AG08396 (cell line): ENCODE data around the gene TPRN.
A peak's percentile ranks its signal among the peaks of the same experiment; 100 is the strongest.

Experiments
- DNase-seq: peaks from one replicate; pipeline ENCODE4 v3.0.0; 2012; ENCODE audit warnings: low spot score, mixed read lengths

TPRN gene

GRCh38 chr9:137159105-137160053 is 41.2 kb downstream of the TPRN start:
- DNase-seq, result no peak

GRCh38 chr9:137158625-137159024 is 41.9 kb downstream of the TPRN start:
- DNase-seq, result no peak

GRCh38 chr9:137157618-137158415 is 42.7 kb downstream of the TPRN start:
- no peak for DNase-seq

DNA sequence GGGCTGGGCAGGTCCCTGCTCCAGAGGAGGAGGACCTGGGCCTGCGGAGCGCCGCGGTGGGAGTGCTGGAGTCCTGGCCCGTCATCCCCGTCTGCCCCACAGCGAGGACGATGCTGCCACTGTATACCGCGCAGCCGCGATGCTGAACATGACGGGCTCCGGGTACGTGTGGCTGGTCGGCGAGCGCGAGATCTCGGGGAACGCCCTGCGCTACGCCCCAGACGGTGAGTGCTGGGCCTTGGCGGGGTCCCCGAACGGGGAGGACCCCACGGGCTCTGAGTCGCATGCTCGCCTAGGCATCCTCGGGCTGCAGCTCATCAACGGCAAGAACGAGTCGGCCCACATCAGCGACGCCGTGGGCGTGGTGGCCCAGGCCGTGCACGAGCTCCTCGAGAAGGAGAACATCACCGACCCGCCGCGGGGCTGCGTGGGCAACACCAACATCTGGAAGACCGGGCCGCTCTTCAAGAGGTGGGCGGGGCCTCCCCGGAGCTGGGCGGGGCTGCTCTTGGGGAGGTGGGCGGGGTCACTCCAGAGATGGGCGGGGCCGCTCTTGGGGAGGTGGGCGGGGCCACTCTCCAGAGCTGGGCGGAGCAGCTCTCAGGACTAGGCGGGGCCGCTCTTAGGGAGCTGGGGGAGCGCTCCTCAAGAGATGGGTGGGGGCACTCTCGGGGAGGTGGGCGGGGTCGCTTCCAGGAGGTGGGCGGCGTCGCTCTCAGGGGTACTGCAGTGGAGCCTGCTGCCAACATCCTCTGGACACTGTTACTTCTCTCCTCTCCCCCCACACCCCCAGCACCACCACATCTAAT is 43.8 kb downstream of the TPRN start:
- peak; percentile 90 for DNase-seq

DNA sequence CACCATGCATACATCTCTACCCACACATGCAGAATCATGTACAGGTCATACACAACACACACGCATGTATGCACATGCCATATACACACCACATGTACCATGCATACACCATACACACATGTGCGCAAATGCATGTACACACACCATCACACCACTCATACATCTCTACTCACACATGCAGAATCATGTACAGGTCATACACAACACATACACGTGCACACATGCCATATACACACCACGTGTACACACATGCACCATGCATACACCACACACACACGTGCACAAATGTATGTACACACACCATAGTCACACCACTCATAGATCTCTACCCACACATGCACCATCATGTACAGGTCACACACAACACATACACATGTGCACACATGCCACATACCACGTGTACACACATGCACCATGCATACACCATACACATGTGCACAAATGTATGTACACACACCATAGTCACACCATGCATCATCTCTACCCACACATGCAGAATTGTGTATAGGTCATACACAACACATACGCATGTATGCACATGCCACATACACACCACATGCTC is 47.6 kb downstream of the TPRN start:
- no peak for DNase-seq

DNA sequence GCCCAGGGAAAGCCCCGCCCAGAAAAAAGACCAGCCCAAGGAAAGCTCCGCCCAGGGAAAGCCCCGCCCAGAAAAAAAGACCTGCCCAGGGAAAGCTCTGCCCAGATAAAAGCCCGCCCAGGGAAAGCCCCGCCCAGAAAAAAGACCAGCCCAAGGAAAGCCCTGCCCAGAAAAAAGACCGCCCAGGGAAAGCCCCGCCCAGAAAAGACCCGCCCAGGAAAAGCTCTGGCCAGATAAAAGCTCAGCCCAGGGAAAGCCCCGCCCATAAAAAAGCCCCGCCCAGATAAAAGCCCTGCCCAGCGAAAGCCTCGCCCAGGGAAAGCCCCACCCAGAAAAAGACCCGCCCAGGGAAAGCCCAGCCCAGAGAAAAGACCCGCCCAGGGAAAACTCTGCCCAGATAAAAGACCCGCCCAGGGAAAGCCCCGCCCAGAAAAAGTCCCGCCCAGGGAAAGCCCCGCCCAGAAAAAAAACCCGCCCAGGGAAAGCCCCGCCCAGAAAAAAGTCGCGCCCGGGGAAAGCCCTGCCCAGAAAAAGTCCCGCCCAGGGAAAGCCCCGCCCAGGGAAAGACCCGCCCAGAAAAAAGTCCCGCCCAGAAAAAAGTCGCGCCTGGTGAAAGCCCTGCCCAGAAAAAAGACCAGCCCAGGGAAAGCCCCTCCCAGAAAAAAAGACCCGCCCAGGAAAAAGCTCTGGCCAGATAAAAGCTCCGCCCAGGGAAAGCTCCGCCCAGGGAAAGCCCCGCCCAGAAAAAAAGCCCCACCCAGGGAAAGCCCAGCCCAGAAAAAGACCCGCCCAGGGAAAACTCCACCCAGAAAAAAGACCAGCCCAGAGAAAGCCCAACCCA is 49.7 kb downstream of the TPRN start:
- no peak for DNase-seq

DNA sequence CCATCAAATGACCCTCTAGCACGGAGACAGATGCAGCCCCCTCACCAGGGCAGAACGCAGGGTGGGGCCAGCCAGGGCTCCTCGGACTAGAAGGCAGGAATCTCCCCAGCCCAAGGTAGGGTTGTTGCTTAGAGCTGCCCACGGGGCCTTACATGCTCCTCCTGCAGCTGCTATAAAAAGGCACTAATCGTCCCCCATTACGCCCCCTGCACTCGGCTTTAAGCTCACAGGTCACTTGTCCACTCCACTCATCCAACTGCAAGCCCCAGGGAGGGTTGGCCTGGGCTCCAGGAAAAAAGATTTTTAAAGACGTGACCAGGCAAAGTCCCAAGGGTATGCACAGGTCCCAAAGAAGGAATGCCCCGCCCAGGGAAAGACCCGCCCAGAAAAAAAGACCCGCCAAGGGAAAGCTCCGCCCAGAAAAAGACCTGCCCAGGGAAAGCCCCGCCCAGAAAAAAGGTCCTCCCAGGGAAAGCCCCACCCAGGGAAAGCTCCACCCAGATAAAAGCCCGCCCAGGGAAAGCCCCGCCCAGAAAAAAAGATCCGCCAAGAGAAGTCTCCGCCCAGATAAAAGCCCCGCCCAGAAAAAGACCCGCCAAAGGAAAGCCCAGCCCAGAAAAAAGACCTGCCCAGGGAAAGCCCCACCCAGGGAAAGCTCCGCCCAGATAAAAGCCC is 50.5 kb downstream of the TPRN start:
- DNase-seq, result no peak

- DNase-seq, result no peak
These were observed 51.2 kb downstream of the TPRN start for GRCh38 chr9:137149363-137149762.

DNA sequence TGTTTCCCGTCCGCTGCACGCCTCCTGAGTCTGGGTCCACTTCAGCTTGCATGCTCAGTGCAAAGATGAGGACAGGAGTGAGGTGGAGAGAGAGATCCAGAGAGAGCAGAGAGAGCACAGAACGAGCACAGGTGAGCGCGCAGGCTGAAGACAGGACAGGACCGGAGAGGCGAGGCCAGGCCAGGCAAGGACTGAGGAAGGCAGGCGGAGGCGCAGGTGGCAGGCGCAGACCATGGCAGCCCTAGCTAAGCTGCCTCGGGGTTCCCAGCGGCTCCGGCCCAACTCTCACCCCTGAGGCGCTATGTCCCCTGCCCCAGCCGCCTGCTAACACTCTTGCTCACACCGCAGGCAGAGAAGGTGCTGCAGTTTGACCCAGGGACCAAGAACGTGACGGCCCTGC is 51.9 kb downstream of the TPRN start:
- no peak for DNase-seq

DNA sequence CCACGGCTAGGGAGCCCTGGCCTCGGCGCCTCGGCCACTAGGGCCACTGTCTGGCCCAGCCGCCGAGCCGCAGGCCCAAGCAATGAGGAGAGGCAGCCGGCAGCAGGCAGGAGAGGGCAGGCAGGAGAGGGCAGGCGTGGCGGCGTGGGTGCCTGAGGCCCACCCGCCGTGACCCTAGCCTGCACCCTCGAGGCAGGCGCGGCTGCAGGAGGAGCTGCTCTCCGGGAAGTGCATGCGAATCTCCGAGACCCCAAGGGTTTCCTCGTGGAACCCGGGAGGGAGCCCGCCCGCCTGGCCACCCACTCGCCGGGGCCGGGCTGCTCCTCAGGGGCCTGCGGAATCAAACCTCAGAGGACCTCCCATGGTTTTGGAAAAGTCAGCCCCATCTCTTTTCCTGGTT is 52.3 kb downstream of the TPRN start:
- DNase-seq, result no peak

DNA sequence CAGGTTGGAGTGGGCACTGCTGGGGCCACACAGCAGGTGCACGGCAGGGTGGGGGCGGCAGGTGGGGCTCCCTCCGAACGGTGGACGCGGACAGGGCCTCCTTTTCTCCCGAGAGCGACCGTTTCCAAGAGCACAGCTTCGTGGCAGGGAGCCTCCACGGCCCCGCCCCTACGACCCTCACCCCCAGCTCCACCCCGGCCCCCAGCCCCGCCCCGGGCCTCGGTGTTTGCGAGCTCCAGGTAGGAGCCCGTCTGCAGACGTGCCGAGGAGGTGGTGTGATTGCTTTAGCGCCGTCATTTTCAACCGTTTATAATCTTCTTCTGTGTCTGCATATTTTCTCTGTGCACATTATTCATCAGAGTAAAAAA is 52.8 kb downstream of the TPRN start:
- DNase-seq, result no peak

- DNase-seq, result no peak
These were observed 53.3 kb downstream of the TPRN start for GRCh38 chr9:137147091-137147792.

DNA sequence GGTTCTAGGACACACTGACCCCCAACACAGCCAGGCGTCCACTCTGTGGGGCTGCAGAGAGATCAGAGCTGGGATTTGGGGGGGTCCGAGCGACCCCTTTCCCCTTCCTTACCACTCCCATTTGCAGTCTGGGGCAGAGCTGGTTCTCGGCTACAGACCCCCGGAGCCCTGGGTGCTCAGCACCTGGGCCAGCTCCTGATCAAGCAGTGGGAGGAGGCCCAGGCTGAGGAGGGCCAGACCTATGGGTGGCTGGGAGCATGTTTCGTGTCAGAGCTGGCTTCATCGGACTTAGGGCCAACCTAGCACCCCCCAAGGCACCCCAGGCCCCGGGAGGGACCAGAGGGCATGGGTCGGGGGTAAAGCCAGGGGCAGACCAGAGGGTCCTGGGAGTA is 54.0 kb downstream of the TPRN start:
- no peak for DNase-seq

GRCh38 chr9:137145731-137146526 is 54.6 kb downstream of the TPRN start:
- no peak for DNase-seq

GRCh38 chr9:137143459-137143858 is 57.1 kb downstream of the TPRN start:
- DNase-seq, result no peak

GRCh38 chr9:137141976-137142936 is 58.3 kb downstream of the TPRN start:
- DNase-seq, result no peak
